Astrocyte of the hippocampus (primary cell): ENCODE measurements around the gene TMEM17.
A peak's percentile ranks its signal among the peaks of the same experiment; 100 is the strongest.

ENCODE experiments used
- DNase-seq: peaks from one replicate; pipeline ENCODE4 v3.0.0; 2011; ENCODE audit warnings: low read depth, low spot score

TMEM17 gene

GRCh38 chr2:62511636-62512035 is 5.6 kb upstream of the TMEM17 start:
- no peak for DNase-seq

DNA sequence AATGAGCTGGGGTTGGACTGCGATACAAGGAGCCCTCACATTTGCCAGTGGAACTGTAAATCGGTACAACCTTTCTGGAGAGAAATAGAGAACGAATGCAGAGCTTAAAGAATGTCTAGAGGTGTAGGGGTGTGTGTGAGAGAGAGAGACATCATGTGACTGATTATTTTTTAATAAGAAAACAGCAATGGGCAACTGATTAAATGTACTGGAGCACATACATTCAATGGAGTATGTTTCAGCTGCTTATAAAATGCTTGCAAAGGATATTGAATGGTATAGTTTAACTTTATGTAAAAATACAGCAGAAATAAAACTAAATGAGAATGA is 391 bp upstream of the TMEM17 start:
- no peak for DNase-seq

DNA sequence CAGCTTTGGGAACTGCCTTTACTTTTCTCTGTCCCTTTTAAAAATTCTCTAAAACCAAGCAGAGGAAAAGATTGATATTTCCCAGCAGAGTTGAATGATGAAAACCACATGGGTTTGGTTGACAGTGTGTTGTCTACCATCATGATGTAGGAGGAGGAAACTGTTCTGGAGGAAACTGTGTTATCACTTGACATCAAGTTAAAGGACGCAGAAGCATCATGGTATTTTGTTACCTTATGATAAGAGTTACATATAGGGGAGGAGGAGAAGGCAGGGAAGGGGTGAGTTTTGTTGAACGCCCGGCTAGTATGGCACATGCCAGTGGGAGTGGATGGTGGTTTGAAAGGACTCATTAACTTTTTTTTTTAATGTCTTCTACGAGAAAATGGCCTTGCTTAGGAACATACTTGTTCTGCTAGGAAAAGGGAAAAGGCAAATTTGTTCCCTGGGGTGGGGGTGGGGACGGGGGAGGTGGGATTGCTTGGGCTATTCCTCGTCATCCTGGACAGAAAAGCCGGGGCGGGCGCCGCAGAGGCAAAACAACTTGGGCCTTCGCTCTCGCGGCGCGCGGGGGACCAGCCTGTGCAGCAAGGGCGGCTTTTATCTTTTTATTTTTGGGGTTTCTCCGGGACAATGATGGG is 766 bp downstream of the TMEM17 start:
- peak; percentile 11 for DNase-seq

DNA sequence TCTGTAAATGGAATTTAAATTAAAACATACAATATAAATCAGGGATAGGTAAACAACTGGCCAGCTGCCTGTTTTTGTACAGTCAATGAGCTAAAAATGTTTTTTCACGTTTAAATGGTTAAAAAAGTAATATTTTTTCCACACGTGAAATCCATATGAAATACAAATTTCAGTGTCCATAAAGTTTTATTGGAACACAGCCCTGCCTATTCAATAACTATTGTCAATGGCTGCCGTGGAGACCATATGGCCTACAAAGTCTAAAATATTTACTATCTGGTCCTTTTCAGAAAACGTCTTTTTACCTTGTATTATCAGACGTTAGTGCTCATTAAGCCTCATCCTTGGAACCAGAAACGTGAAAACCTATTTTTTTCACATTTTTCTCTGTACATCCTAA is 1.3 kb downstream of the TMEM17 start:
- DNase-seq: no peak

- no peak for DNase-seq
Observed at GRCh38 chr2:62501794-62502500, 4.0 kb downstream of the TMEM17 start.

DNA sequence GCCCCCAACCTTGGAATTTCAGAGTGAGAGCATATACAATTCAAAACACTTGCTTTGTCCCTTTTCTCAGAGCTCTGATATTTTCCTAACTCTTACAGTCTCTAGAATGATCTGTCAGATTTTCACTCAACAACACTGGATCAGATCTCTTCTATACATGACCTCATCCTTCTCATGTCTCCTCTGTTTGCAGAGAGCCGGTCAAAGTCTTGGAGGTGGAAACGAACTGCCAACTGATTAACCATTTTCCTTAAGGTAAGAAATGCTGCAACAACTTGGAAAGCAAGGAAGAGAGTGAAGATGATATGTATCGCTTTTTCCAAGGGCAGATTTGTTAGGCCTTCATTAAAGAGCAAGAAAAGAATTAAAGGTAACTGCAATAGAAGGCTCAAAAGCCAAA is 4.9 kb downstream of the TMEM17 start:
- DNase-seq: no peak

DNA sequence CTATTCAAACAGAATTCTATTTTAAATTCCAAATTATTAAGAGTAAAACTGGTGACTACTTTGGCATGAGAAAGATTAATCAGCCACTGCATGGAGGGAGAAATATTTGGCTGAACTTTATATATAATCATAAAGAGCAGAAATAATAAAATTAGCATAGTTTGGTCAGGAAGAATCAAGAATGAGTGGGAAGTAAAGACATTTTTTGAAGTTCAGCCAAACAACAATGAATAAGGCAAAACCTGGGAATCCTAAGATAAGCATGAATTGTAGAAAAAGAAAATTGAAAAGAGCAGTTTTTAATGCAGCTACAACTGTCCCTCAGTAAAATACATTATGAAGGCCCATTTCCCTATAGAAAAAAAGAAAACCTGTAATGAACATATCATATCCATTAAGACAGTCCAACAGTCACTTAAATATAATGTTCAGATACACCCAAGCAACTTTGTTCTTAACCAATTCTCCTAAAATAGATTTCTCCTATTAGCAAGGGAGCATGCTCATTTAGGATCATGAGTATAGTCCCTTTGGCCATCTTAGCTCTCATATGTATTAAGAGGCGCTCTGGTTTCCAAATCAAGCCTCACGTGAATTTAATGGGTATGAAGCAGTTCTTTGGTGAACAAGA is 6.5 kb downstream of the TMEM17 start:
- DNase-seq: no peak

DNA sequence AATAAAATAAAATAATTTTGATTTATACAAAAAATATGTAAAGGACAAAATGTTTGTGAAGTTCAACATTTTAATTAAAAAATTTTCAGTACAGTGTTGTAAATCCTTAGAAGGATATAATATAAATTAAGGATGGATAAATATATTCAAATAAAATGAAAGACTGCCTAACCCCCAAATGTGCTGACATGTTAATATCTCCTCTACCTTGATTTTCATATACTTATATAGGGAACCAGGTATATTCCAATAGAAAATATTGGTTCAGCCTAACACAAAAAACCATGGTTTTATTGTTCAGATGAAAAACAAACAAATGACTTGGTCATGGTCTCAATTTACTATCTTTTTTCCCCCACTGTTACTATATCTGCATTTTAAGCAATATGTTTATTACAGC is 7.3 kb downstream of the TMEM17 start:
- DNase-seq: no peak

DNA sequence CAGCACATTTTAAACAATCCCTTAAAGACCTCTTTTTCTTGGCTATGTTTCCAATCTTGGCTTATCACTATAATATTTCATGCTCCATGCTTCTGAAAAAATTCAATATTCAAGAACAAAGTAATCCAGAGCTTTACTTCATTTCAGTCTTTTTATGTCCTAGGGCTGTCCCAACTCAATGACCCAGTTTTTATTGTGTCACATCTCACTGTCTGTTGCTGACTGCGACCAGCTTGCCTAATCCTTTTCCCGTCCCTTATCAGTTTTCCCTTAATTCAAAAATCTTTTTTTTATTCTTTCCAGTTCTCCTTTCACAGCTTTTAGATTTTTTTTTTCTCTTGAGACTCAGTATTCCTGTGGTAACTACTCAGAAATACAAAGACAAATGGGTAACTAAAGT is 10.2 kb downstream of the TMEM17 start:
- DNase-seq: no peak

DNA sequence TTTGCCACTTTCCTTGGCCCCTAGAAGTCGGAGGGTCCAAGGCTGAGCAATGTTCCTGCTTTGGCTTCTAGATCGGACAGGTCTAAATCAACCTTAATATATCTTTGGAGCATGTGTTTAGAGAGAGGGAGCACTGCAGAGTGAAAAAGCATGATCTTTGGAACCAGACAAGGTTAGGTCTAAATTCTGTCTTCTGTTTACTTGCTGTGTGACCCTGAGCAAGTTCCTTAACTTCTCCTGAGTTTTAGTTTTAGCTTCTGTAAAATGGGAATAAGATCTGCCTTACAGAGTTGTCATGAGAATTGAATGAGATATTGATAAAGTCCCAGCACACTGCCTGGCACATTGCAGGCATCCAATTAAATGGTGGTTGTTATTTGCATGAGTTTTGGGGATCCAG is 13.9 kb downstream of the TMEM17 start:
- DNase-seq: no peak

- no peak for DNase-seq
Observed at GRCh38 chr2:62489702-62490101, 16.3 kb downstream of the TMEM17 start.

GRCh38 chr2:62489162-62489561 is 16.8 kb downstream of the TMEM17 start:
- peak; percentile 67 for DNase-seq

GRCh38 chr2:62486439-62486765 is 19.6 kb downstream of the TMEM17 start:
- DNase-seq: no peak

DNA sequence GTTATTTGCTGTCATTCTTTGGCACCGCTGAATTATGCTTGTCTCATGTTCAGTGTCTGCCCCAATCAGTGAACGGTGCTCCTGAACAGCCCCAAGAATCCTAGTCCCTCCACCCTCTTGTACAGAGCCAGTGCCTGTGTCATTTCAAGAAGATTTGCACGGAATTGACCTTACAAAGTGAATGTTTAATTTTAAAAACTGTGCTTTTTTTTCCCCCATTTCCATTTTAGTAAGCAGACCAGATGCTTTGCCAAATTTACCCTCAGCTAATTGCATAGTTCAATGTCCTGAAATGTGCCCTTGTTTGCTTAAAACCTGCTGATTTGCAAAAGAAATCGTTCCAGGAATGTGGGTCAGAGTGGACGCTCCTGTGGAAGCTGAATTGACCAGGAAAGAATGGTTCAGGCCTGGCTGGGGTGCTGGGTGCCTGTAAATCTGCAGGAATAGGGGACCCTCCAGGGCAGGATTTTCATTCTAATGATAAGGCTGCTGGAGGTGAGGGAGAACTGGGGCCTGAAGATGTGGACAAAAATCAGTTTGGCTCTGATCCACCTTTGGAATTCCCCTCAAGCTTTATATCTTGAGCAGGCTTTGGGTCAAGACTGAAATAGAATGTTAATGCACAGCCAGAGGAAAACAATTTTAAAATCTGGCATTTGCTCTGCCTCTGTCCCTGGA is 20.1 kb downstream of the TMEM17 start:
- peak; percentile 70 for DNase-seq

- no peak for DNase-seq
Observed at GRCh38 chr2:62482558-62483352, 23.2 kb downstream of the TMEM17 start.

GRCh38 chr2:62479917-62480316 is 26.1 kb downstream of the TMEM17 start:
- DNase-seq: no peak

DNA sequence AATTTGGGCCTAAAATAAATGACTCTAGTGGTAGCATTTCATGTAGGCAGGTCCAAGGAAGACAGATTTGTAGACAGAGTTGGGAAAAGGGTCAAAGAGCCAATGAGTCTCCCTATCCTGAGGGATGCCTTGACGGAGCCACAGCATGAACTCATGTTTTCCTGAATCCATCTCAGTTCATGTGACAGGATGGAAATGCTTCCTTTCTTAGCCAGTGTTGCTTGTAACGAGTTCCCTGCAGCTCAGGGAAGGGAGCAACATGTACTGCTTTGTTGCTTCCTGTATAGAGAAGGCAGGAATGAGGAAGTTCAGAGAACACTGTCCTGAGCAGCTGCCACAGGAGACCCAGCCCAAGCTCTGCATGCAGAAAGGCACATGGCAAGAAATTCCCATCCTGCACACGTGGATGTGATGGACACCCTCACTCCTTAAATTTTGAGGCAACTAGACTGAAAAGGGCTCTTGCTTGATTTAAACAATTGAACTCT is 27.9 kb downstream of the TMEM17 start:
- DNase-seq: no peak

DNA sequence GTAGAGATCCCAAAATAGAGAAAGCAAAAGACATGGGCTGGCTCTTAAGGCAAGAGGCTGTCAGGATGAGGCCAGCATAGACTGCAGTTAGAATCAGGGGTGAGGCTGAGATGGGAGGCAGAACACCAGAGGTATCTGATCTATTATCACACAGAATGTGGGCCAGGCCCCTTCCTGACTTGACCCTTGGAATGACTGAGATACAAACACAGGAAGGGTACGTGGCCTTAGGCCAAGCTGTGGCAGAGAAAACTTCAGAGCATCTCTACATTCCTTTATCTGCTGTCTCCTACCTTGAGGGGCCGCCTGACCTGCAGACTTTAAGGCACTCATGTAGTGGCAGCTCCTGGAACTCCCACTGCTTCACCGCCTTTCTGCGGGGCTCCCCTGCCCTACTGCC is 28.4 kb downstream of the TMEM17 start:
- DNase-seq: no peak

- peak; percentile 90 for DNase-seq
Observed at GRCh38 chr2:62475172-62476011, 30.6 kb downstream of the TMEM17 start.

- DNase-seq: peak; percentile 75
Observed at GRCh38 chr2:62474176-62474575, 31.8 kb downstream of the TMEM17 start.

DNA sequence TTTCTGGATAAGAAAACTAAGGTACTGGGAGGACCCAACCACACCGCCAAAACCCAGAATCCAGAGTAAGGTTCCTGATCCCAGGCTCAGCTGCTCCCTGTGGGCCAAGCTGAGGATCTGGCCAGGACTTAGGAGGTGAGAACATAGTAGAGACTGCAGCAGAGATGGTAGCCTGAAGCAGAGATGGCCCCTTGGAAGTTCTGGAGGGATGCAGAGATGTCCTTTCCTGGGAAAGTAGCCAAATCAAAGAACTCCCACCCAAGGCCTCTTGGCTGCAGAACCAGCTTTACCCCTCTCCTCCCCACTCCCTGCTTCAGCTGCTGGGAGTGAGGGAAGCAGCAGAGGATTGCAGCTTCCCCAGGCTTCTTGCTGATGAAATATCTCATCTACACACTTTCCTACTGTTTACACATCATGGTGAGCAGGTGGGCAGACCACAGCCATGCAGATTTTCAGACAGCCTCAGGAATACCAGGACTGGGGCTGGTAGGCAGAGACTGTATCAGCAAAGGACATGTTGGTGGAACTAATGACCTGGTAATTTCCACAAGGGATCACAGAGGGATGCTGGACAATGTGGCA is 32.7 kb downstream of the TMEM17 start:
- DNase-seq: no peak
